Cardiac muscle cell (in vitro differentiated cells and primary cell): Measurements from ENCODE around the gene MRPL40. TPM values are rescaled to one million over a fixed set of nuclear protein-coding genes. Genes with fewer than 3 reads are reported as not detected.
A peak's percentile ranks its signal among the peaks of the same experiment; 100 is the strongest.

Source experiments
- DNase-seq, 2 donors: peaks; one replicate each; pipeline versions ENCODE4 v3.0.0 to v3.0.0-alpha.2; 2010 to 2017; ENCODE audit warnings: low read depth in 1 of 2, low spot score in 1 of 2
- H3K27ac ChIP-seq: fragments of 200-600 bp; sonication (generic); 2 replicates; pipeline ENCODE4 v1.5.1; 2016
- H3K27me3 ChIP-seq: fragments of 200-600 bp; sonication (generic); 2 replicates; pipeline ENCODE4 v1.6.0; 2016; ENCODE audit warnings: control low read depth
- H3K36me3 ChIP-seq: fragments of 200-600 bp; sonication (generic); 2 replicates; pipeline ENCODE4 v1.5.1; 2016; ENCODE audit warnings: control low read depth
- H3K4me1 ChIP-seq: fragments of 200-600 bp; sonication (generic); 2 replicates; pipeline ENCODE4 v1.8.1; 2017; ENCODE audit warnings: low read depth, mild to moderate bottlenecking, mixed run types
- H3K4me3 ChIP-seq: fragments of 200-600 bp; sonication (generic); 2 replicates; pipeline ENCODE4 v1.5.1; 2016; ENCODE audit warnings: mild to moderate bottlenecking
- H3K9me3 ChIP-seq: fragments of 200-600 bp; sonication (generic); 2 replicates; pipeline ENCODE4 v1.5.1; 2017; ENCODE audit warnings: low read depth, mild to moderate bottlenecking, control low read depth
- polyA plus RNA-seq: library from polyadenylated mRNA; unstranded; fragments of >200 nt; fragmentation: Nextera tagmentation; extraction: Ambion mirVana; gene quantifications from 2 replicates; pipeline ENCODE4 v1.2.1, GENCODE V29; 2016
- total RNA-seq: library from RNA; depleted of rRNA; stranded (reverse); fragments of >200 nt; gene quantifications from 2 replicates; pipeline ENCODE4 v1.2.3, GENCODE V29; 2016
- TF ChIP-seq, protein P1 (sequence below): IDR thresholded peaks from 2 replicates; pipeline ENCODE4 v1.5.1; 2012; ENCODE audit warnings: low read depth, mild to moderate bottlenecking, low read length

The MRPL40 gene
- total and polyA plus RNA-seq, 2 experiments from 2014 or later, result 38.7 to 91.3 TPM

DNA sequence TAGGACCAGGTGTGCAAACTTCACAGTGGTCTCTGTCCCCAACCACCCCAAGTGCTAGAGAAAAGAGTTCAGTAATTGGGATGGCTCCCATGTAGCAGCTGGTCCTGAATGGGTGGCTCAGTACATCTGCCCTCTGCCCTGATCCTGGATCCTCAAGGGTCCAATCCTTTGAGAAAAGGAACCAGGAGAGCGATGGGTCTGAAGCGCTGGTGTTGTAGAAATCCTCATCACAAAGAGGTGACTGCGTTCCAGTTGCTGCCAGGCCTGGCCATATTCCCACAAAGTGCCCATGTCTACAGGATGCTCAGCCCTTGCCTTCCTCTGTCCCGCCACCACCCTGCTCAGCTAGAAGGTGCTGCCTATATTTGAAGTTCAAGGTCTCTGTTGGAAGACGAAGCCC is 21.4 kb downstream of the MRPL40 start:
- TF ChIP-seq, protein P1, sequence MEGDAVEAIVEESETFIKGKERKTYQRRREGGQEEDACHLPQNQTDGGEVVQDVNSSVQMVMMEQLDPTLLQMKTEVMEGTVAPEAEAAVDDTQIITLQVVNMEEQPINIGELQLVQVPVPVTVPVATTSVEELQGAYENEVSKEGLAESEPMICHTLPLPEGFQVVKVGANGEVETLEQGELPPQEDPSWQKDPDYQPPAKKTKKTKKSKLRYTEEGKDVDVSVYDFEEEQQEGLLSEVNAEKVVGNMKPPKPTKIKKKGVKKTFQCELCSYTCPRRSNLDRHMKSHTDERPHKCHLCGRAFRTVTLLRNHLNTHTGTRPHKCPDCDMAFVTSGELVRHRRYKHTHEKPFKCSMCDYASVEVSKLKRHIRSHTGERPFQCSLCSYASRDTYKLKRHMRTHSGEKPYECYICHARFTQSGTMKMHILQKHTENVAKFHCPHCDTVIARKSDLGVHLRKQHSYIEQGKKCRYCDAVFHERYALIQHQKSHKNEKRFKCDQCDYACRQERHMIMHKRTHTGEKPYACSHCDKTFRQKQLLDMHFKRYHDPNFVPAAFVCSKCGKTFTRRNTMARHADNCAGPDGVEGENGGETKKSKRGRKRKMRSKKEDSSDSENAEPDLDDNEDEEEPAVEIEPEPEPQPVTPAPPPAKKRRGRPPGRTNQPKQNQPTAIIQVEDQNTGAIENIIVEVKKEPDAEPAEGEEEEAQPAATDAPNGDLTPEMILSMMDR, result no peak
- DNase-seq, result no peak
- Histone ChIP-seq H3K4me3 (no peak overlapping the region), H3K27me3 (no peaks in the 10 kb centered on the region), H3K4me1 (no peaks in the 10 kb centered on the region), H3K36me3 (peaks cover 39% of the 10 kb centered on the region), H3K9me3 (no peaks in the 10 kb centered on the region), H3K27ac (no peak overlapping the region)

DNA sequence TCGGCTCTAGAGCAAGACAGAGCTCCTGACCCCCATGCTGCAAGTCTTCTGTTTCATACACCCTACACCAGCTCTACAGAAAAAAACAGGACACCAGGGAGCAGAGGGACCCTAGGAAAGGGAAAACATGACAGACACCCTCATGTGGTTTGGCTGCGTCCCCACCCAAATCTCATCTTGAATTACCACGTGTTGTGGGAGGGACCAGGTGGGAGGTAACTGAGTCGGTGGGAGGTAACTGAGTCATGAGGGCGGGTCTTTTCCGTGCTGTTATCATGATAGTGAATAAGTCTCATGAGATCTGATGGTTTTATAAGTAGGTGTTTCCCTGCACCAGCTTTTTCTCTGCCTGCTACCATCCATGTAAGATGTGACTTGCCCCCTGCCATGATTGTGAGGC is 21.8 kb downstream of the MRPL40 start:
- no peak for DNase-seq
- H3K4me1 ChIP-seq, result no peaks in the 10 kb centered on the region
- H3K36me3 ChIP-seq, result peaks cover 39% of the 10 kb centered on the region
- H3K27me3 ChIP-seq, result no peaks in the 10 kb centered on the region
- H3K27ac ChIP-seq, result no peak overlapping the region
- TF ChIP-seq, protein P1, result no peak
- no peak overlapping the region for H3K4me3 ChIP-seq
- H3K9me3 ChIP-seq, result no peaks in the 10 kb centered on the region

DNA sequence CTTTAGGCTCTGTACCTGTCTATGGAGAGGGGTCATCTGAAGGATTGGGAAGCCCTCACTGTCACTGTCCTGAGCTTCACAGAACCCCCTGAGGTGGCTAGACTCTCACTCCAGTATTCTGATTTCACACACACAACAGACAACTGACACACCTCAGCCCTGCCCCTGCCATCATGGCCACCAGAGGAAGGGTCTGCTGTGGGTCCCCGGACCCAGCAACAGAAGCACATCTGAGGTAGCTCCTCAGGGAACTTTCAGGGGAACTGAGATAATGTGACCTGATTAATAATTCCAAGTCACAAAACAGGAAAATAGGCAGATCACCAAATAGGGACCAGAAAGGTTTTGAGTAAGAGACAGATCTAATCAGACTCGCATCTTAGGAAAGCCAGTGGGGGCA is 22.7 kb downstream of the MRPL40 start:
- no peak for DNase-seq
- no peaks in the 10 kb centered on the region for H3K9me3 ChIP-seq
- peaks cover 35% of the 10 kb centered on the region for H3K36me3 ChIP-seq
- no peaks in the 10 kb centered on the region for H3K27me3 ChIP-seq
- TF ChIP-seq, protein P1, result no peak
- no peak overlapping the region for H3K27ac ChIP-seq
- H3K4me3 ChIP-seq, result no peak overlapping the region
- no peaks in the 10 kb centered on the region for H3K4me1 ChIP-seq

DNA sequence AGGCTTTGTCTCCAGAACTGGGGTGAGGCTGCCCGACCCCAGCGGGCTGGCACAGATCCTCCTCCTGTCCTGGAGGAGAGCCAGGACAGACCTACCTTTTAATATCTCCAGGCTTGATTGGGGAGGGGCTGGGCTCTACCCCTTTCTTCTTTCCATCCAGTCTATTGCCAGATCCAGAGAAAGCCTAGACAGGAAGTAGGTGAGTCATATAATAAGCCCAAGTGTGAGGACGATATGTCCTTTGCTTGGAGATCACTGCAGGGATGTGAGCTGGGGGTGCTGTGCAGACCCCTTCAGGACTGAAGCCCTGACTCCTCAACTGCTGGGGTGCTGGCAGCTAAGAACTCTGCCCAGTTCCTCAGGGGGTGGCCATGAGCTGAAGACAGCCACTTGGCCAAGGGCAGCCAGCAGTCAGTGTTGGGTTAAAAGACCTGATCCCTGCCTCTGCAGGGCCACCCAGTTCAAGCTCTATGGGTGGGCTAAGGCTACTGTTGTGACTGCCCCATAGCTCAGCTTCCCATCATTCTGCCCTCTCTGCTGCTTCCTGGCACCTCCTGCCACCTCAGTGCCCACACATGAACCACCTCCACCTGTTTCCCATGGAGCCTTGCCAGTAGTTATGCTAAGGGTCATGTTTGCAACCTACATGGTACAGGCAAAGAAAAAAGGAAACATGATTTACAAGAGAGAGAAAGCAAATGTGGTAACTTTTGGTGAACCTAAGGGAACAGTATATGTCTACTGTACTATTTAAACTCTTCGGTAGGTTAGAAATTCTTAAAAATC is 23.4 kb downstream of the MRPL40 start:
- DNase-seq, result peak in 1 of 2 donors; percentile 26
- Histone ChIP-seq H3K27ac (no peak overlapping the region), H3K4me1 (no peaks in the 10 kb centered on the region)

DNA sequence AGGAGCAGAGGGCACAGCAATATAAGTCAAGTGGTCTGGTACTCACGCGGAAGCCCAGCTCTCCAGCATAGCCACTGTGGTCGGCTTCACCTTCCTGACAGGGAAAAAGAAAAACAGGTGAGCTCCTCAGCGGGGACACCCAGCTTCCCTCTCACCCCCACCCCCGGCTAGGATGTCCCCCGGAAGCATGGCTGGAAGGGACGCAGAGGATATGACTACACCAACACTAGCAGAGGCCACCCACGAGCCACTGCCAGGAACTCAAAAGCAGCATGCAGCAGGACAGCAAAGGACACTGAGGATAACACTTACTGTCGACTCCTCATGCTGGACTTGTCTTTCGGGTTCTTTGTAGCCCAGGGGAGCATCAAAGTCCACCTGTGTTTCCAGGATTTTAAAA is 24.2 kb downstream of the MRPL40 start:
- TF ChIP-seq, protein P1, result no peak
- H3K4me1 ChIP-seq, result no peaks in the 10 kb centered on the region
- H3K9me3 ChIP-seq, result no peaks in the 10 kb centered on the region
- H3K27me3 ChIP-seq, result no peaks in the 10 kb centered on the region
- no peak overlapping the region for H3K27ac ChIP-seq
- H3K36me3 ChIP-seq, result peaks cover 38% of the 10 kb centered on the region
- no peak for DNase-seq
- no peak overlapping the region for H3K4me3 ChIP-seq

More for the DNA sequence above, 23.4 kb downstream of the MRPL40 start:
- Histone ChIP-seq H3K27me3 (no peaks in the 10 kb centered on the region), H3K9me3 (no peaks in the 10 kb centered on the region), H3K36me3 (peaks cover 35% of the 10 kb centered on the region), H3K4me3 (no peak overlapping the region)
- TF ChIP-seq, protein P1, result no peak
